AG08396 (cell line): Measurements from ENCODE around the gene TMEM156.

Source experiments
- DNase-seq: peaks from one replicate; pipeline ENCODE4 v3.0.0; 2012; ENCODE audit warnings: low spot score, mixed read lengths

The TMEM156 gene

DNA sequence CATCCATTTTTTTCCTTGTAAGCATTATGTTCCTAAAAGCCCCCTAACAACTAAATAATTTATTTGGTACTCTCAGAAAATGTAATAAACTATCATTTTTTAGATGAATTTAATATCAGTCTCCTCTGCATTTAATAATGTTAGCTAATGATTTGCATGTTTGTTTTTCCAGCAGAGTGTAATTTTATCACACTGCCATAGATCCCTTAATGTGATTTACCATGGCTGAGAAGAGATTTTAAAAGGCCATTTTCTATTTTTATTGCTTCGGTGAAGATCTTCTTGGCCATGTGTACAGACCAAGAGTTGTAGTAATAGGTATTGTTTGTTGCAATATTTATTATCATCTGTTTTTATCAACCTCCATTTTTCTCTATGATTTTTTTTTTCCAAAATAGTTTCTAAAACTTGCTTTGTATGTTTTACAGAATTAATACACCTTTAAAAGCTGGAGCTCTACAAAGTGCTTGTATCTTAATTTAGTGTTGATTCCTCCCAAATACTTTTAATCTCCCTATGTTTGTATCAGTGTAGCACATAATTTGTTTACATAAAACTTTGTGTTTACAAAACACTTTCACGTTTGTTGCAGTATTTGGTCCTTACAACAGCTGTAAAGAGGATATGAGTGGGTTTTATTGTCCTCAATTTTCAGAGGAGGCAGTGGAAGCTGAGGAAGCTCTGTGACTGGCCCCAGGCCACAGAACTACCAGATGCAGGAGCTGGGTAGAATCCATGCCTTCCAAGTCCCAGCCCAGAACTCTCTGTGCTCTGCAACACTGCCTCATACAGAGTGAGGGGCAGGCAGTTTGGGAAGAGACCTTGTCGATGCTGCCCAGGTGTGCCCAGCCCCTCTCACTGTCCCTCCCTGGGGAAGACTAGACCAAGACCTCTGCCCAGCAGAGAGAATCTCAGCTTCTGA lies 106.5 kb downstream of the TMEM156 start:
- no peak for DNase-seq

DNA sequence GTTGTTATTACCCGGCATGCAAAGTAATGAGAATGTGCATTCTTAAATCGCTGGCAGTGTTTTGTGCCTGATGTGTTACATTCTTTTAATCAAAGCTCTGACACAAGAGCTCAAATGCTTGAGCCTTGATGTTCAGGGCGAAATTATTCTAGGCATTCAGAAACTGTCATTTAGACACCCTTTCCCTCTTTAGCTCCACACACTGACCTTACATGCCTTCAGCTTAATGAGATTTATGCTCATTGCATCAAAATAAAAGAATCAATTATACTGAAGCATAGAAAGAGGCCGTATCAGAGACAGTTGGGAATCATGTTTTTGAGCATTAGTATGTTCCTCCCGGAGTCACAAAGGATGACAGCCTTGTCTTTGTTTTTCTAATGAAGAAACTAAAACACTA lies 107.9 kb downstream of the TMEM156 start:
- no peak for DNase-seq

DNA sequence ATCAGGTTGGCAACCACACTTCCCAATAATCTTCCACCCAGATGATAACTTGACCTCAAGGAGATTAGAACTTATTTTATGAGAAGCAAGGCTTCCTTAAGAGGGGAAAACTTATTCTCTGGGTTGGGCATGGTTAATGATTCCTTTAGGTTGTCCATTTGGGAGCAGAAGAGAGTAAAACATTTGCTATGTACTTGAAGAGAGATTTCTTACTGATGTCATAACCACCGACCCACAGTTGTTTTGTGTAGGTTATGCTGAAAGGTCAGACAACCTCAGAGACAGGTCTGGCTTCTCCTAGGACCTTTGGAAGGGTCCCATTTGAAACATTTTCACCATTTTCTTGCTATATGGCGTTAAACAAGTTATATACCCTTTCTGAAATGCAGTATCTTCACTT lies 108.5 kb downstream of the TMEM156 start:
- no peak for DNase-seq

DNA sequence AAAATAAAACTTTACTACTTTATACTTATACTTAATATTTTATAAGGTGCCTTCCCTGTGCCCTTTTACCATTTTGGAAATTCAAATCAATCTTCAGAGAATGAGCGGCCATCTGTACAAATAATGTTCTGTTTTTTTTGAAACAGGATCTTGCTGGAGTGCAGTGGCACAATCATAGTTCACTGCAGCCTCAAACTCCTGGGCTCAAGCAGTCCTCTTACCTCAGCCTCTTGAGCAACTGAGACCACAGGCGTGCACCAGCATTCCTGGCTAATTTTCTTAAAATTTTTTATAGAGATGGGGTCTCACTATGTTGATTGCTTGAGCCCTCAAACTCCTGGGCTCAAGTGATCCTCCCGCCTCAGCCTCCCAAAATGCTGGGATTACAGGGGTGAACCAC lies 111.1 kb downstream of the TMEM156 start:
- DNase-seq = no peak

DNA sequence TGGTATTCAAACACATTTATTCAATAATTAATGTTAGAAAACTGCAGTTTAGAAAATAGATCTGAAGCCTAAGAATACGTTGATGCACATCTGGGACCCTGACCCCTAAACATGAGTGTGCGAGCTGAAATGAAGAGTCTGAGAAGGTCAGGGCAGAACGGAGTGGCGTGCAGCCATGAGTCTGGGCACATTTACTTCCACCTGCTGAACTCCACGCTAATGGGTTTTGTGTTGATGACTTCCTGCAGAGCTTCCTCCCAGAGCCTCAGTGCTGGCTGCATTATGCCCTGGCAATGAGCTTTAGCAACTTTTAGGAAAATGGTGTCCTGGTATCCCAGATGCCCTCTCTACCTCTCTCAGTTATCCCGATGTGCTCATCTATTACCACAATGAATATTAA lies 111.5 kb downstream of the TMEM156 start:
- no peak for DNase-seq

DNA sequence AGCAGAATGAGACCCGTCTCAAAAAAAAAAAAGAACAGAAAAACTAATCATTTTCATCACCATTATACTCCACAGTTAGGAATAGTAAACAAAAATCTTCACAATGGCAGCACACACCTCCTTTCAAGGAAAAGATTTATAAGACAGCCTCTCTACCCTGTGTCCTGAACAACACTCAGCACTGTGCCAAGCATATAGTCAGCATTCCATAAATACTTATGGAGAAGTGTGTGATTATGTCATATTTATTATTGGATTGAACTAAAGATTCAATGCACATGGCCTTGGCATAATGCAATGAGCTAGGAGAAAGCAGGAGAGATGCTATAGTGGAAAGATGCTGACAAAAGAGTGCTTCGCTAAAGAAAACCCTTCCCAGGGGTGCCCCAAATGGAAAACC lies 112.0 kb downstream of the TMEM156 start:
- no peak for DNase-seq

DNA sequence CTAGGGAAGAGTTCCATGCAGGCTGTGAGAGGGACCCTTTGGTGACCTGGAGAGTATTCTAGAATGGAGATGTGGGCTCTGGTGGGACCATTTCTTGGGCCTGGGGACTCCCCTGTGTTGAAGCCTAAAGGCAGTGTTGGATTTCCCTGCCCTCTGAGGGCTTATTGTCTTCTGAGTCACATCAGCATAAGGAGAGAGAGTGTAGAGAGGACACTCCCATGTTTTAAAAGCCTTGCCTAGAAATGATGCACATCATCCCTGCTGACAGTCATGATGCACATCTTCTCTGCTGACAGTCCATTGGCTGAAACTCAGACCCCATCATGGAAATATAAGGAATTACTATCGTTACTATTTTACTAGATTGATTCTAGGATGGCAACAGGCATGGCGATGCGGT lies 112.7 kb downstream of the TMEM156 start:
- DNase-seq = no peak

DNA sequence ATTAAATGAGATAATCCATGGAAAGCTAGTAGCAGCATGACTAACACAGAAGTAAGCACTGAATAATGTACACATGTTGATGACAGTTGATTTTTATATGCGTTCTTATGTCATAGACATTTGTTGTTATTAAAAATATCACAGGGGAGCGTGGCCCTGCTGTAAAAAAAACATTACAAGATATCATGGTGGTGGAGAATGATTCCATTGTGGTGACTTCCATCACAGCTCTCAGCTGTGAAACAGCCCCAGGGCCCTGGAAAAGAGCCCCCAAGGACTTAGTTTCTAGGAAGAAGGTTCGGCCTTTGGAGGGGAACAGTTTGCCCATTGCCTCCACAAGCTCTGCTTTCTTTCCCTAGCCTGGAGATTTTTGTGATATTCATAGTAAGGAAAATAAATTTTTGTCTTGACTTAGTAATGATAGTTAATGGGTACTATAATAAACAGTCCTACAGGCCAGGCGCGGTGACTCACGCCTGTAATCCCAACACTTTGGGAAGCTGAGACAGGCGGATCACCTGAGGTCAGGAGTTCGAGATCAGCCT lies 114.7 kb downstream of the TMEM156 start:
- DNase-seq = no peak
